IMR-90 (cell line): ENCODE results near the gene ADGRL1. TPM values are rescaled to one million over a fixed set of nuclear protein-coding genes. Genes with fewer than 3 reads are reported as not detected.

Source experiments
- ATAC-seq: fragments of 200-7000 bp; cut with Tn5 transposase; 2 replicates; pipeline ENCODE4 v1.9.1; 2020; ENCODE audit warnings: low read depth, mild to moderate bottlenecking, moderate library complexity
- BruUV-seq: library from RNA; stranded (reverse); fragments of 400-500 nt; replicated peaks from 2 replicates; lab custom pipeline; 2021; lab: Mats Ljungman, UMichigan
- CTCF ChIA-PET: fragments of 300-600 bp; formaldehyde crosslinking; extraction: SDS; loops from one replicate; lab custom pipeline; 2021; ENCODE audit warnings: antibody characterized with exemption; lab: Yijun Ruan, JAX
- POLR2A ChIA-PET: fragments of 300-600 bp; sonication (Branson Sonifier 250); formaldehyde crosslinking; loops from one replicate; lab custom pipeline; 2022; ENCODE audit warnings: antibody characterized with exemption; ENCODE audit not compliant: unreplicated experiment; lab: Charles Lee
- DNase-seq: peaks from one replicate; pipeline ENCODE4 v3.0.0; 2013
- H2AFZ ChIP-seq: replicated peaks from 2 replicates; pipeline ENCODE3; 2013; ENCODE audit warnings: low read length, mild to moderate bottlenecking; ENCODE audit not compliant: poor library complexity
- H2AK5ac ChIP-seq: 2 replicates; pipeline ENCODE4 v1.6.1; 2013; ENCODE audit warnings: low read depth, low read length, inconsistent platforms
- H2AK9ac ChIP-seq: replicated peaks from 2 replicates; pipeline ENCODE3; 2013; ENCODE audit warnings: mild to moderate bottlenecking, low read depth, low read length, moderate library complexity; ENCODE audit not compliant: poor library complexity
- H2BK120ac ChIP-seq: 2 replicates; pipeline ENCODE4 v1.6.1; 2013; ENCODE audit warnings: low read depth, low read length, inconsistent platforms
- H2BK15ac ChIP-seq: 3 replicates; pipeline ENCODE4 v1.6.1; 2013; ENCODE audit warnings: low read depth, low read length, inconsistent platforms
- H2BK20ac ChIP-seq: 2 replicates; pipeline ENCODE4 v1.6.1; 2013; ENCODE audit warnings: low read depth, mild to moderate bottlenecking, inconsistent platforms, low read length, moderate library complexity
- H2BK5ac ChIP-seq: 2 replicates; pipeline ENCODE4 v1.6.1; 2013; ENCODE audit warnings: mild to moderate bottlenecking, low read depth, low read length, inconsistent platforms; ENCODE audit not compliant: poor library complexity, severe bottlenecking
- H3K14ac ChIP-seq: replicated peaks from 2 replicates; pipeline ENCODE4 v1.6.1; 2013; ENCODE audit warnings: low read depth, low read length, inconsistent platforms
- H3K18ac ChIP-seq: 2 replicates; pipeline ENCODE4 v1.6.1; 2013; ENCODE audit warnings: low read depth, low read length, control low read depth
- H3K23ac ChIP-seq: 2 replicates; pipeline ENCODE4 v1.6.1; 2013; ENCODE audit warnings: low read depth, low read length, inconsistent platforms
- H3K27ac ChIP-seq: 2 replicates; pipeline ENCODE4 v1.5.1; 2013; ENCODE audit warnings: mild to moderate bottlenecking, control low read depth, low read length; ENCODE audit not compliant: insufficient read depth
- H3K27me3 ChIP-seq: 2 replicates; pipeline ENCODE4 v1.6.1; 2013; ENCODE audit warnings: low read length; ENCODE audit not compliant: control insufficient read depth, insufficient read depth
- H3K36me3 ChIP-seq: 2 replicates; pipeline ENCODE4 v1.6.1; 2013; ENCODE audit warnings: low read length, mixed read lengths; ENCODE audit not compliant: control insufficient read depth, insufficient read depth
- H3K4ac ChIP-seq: 2 replicates; pipeline ENCODE4 v1.6.1; 2013; ENCODE audit warnings: low read depth, low read length, inconsistent platforms
- H3K4me1 ChIP-seq: 2 replicates; pipeline ENCODE4 v1.6.1; 2013; ENCODE audit warnings: low read length, mixed read lengths; ENCODE audit not compliant: control insufficient read depth, insufficient read depth
- H3K4me2 ChIP-seq: 2 replicates; pipeline ENCODE4 v1.6.1; 2013; ENCODE audit warnings: low read depth, mild to moderate bottlenecking, control low read depth, low read length, moderate library complexity
- H3K4me3 ChIP-seq: 2 replicates; pipeline ENCODE4 v1.5.1; 2013; ENCODE audit warnings: low read depth, mild to moderate bottlenecking, control low read depth, low read length, moderate library complexity; ENCODE audit not compliant: insufficient read depth
- H3K56ac ChIP-seq: 2 replicates; pipeline ENCODE4 v1.6.1; 2013; ENCODE audit warnings: low read length, inconsistent platforms; ENCODE audit not compliant: insufficient read depth; ENCODE audit errors: extremely low read depth
- H3K79me1 ChIP-seq, 2 experiments: 2 replicates each; pipeline ENCODE4 v1.6.1; 2013; ENCODE audit warnings: low read length in 2 of 2, inconsistent platforms in 1 of 2, low read depth in 1 of 2
- H3K9ac ChIP-seq: 2 replicates; pipeline ENCODE4 v1.6.1; 2013; ENCODE audit warnings: low read depth, low read length, control low read depth
- H3K9me1 ChIP-seq: 2 replicates; pipeline ENCODE4 v1.6.1; 2013; ENCODE audit warnings: low read length, inconsistent platforms; ENCODE audit not compliant: insufficient read depth
- H3K9me3 ChIP-seq: 2 replicates; pipeline ENCODE4 v1.6.1; 2013; ENCODE audit warnings: low read length; ENCODE audit not compliant: control insufficient read depth, insufficient read depth
- H4K20me1 ChIP-seq: 2 replicates; pipeline ENCODE4 v1.6.1; 2013; ENCODE audit warnings: low read length, inconsistent platforms; ENCODE audit not compliant: insufficient read depth
- H4K5ac ChIP-seq: 2 replicates; pipeline ENCODE4 v1.6.1; 2013; ENCODE audit warnings: mild to moderate bottlenecking, low read depth, low read length, control low read depth
- H4K8ac ChIP-seq, 2 experiments: 2 replicates each; pipeline ENCODE4 v1.6.1; 2013; ENCODE audit warnings: low read depth in 2 of 2, low read length in 2 of 2, control low read depth in 1 of 2, inconsistent platforms in 1 of 2
- H4K91ac ChIP-seq: 2 replicates; pipeline ENCODE4 v1.6.1; 2013; ENCODE audit warnings: low read depth, low read length, inconsistent platforms; ENCODE audit not compliant: insufficient read depth
- BHLHE40 ChIP-seq: fragments of 150-350 bp; IDR thresholded peaks from 2 replicates; pipeline ENCODE4 v1.6.1; 2016; ENCODE audit warnings: mild to moderate bottlenecking, low read depth, low read length
- MAZ ChIP-seq: IDR thresholded peaks from 2 replicates; pipeline ENCODE4 v1.6.1; 2012; ENCODE audit warnings: low read depth, mild to moderate bottlenecking, low read length, improper control_type of control experiment, moderate library complexity, borderline replicate concordance
- RAD21 ChIP-seq: IDR thresholded peaks from 2 replicates; pipeline ENCODE4 v1.6.1; 2012; ENCODE audit warnings: low read length, improper control_type of control experiment
- RFX5 ChIP-seq: IDR thresholded peaks from 2 replicates; pipeline ENCODE4 v1.8.0; 2012; ENCODE audit warnings: low read depth, mild to moderate bottlenecking, low read length, moderate library complexity
- SMC3 ChIP-seq: fragments of 150-350 bp; IDR thresholded peaks from 2 replicates; pipeline ENCODE4 v1.6.1; 2016; ENCODE audit warnings: low read depth, mild to moderate bottlenecking, antibody characterized with exemption, low read length, moderate library complexity
- WGBS, 2 experiments: methylation state at CpG; one replicate each; pipeline versions ENCODE4 v1.1.5 to v1.1.7; 2013; ENCODE audit warnings: missing lambda C conversion rate in 2 of 2; ENCODE audit not compliant: insufficient read length in 1 of 2; ENCODE audit errors: extremely low coverage in 2 of 2; 5-methylcytosine and 5-hydroxymethylcytosine counted together
- dilution Hi-C: fragments of 300-500 bp; cut with HindIII; formaldehyde crosslinking; loops from one replicate; pipeline ENCODE4 v1.14.3; 2018; ENCODE audit warnings: low sequenced_read_pairs; ENCODE audit not compliant: unreplicated experiment
- in situ Hi-C: fragments of 300-500 bp; cut with MboI; formaldehyde crosslinking; loops from 3 replicates; pipeline ENCODE4 v1.14.3; 2019; ENCODE audit warnings: low sequenced_read_pairs, inconsistent platforms, mixed read lengths
- intact Hi-C: fragments of 100-400 bp; cut with micrococcal nuclease; formaldehyde crosslinking; loops from 2 replicates; pipeline ENCODE4 v1.10.0; 2022
- polyA plus RNA-seq, 3 experiments: library from polyadenylated mRNA; depleted of rRNA; stranded (reverse); fragments of >200 nt; gene quantifications; 2 replicates each; pipeline ENCODE4 v1.2.3, GENCODE V29; 2012; ENCODE audit warnings: low replicate concordance in 1 of 3
- total RNA-seq: library from RNA; depleted of rRNA; stranded (reverse); fragments of >200 nt; gene quantifications from 2 replicates; pipeline ENCODE4 v1.2.3, GENCODE V29; 2012
- TF ChIP-seq, protein P1 (sequence below): fragments of 150-350 bp; IDR thresholded peaks from 2 replicates; pipeline ENCODE4 v1.6.1; 2017; ENCODE audit warnings: mild to moderate bottlenecking, antibody characterized with exemption, low read length, low read depth

Gene ADGRL1
- total and polyA plus RNA-seq, 2 of the 4 experiments (the other 2 are of a cell fraction), result 0.72 to 2.2 TPM

DNA sequence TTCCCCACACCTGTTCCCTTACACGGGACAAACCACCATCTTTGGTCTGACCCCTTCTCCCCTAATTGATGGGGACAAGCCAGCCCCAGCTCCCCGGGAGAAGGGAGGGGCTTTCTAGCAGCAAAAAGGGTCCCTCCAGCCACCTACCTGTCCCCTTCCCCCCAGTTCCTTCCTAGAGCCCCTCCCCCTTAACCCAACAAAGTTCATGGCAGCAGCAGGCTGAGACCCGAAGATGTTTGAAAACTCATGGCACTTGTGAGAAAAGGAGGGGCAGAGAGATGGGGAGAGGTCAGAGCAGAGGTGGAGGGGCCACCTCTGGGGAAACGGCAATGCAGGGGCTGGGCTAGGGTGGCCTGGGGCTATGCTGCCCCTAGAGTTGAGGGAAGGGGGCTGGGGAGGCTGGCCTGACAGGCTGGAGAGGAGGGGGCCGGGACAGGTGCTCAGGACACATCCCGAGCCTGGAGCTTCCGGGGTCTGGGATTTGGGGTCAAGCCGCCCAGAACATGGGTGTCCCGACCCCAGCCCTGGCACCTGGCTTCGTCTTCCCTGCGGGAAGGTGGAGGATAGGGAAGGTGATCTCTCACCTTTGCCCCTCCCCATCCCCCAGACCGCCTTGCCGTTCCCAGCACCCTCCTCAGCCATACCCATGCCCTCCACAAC is 57.1 kb downstream of the ADGRL1 start:
- intact Hi-C loops (loop anchor here (1.0 to 2.0 kb wide), 2 partner anchors 199 to 258 kb away; no protein-coding TSS in a partner anchor), dilution Hi-C loops (no loop called here), in situ Hi-C loops (no loop called here)
- Histone ChIP-seq H3K18ac (no peak overlapping the region), H3K36me3 (no peaks in the 10 kb centered on the region), H4K20me1 (peaks cover 14% of the 10 kb centered on the region; the same call in 1 of the 2 replicates), H3K4me1 (peaks cover 5% of the 10 kb centered on the region; the same call in 1 of the 2 replicates), H3K9ac (no peak overlapping the region), H3K23ac (no peak overlapping the region), H3K4me3 (no peak overlapping the region), H2AK9ac (peak overlapping the region; percentile 58), H4K91ac (no peak overlapping the region), H3K4me2 (no peak overlapping the region), H2BK5ac (no peak overlapping the region), H3K4ac (no peak overlapping the region), H3K9me3 (no peaks in the 10 kb centered on the region), H3K56ac (no peak overlapping the region), H3K27me3 (no peaks in the 10 kb centered on the region), H3K79me1 (peaks cover 7 to 20% of the 10 kb centered on the region in 2 experiments; a peak in 3 of 4 replicates), H3K14ac (no peak overlapping the region), H3K27ac (no peak overlapping the region), H2BK15ac (no peak overlapping the region), H2AK5ac (peak overlapping the region; percentile 60; the same call in 1 of the 2 replicates), H2BK120ac (no peak overlapping the region), H4K5ac (no peak overlapping the region; the same call in 1 of the 2 replicates), H3K9me1 (no peaks in the 10 kb centered on the region), H2AFZ (peak overlapping the region; percentile 78), H2BK20ac (no peak overlapping the region), H4K8ac (peak overlapping the region; percentile 3 to 50; a peak in 2 of 4 replicates)
- CTCF ChIA-PET, result interaction anchor here (0.6 to 1.8 kb wide), 5 partner anchors 10 to 258 kb away, joined by 3 to 7 read pairs (median 5); partner anchors contain the start of gene ASF1B
- TF ChIP-seq RAD21, result no peak
- TF ChIP-seq, protein P1, sequence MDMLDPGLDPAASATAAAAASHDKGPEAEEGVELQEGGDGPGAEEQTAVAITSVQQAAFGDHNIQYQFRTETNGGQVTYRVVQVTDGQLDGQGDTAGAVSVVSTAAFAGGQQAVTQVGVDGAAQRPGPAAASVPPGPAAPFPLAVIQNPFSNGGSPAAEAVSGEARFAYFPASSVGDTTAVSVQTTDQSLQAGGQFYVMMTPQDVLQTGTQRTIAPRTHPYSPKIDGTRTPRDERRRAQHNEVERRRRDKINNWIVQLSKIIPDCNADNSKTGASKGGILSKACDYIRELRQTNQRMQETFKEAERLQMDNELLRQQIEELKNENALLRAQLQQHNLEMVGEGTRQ, result no peak
- no peak for TF ChIP-seq RFX5
- no peak for TF ChIP-seq MAZ
- no peak for TF ChIP-seq SMC3
- TF ChIP-seq BHLHE40, result no peak
- no CpG with 5 or more reads among the region's 13 CpGs for WGBS, 2 experiments
- no TSS peak for BruUV-seq
- ATAC-seq, result no peak
- POLR2A ChIA-PET, result no interaction called here
- DNase-seq, result no peak
